ENCODE data around the gene PRDM15. TPM values are rescaled to one million over a fixed set of nuclear protein-coding genes. Genes with fewer than 3 reads are reported as not detected.
A peak's percentile ranks its signal among the peaks of the same experiment; 100 is the strongest.

The PRDM15 gene
- total RNA-seq, 8 experiments from 2014 or later = 2.9 to 9.9 (median 4.7) TPM

DNA sequence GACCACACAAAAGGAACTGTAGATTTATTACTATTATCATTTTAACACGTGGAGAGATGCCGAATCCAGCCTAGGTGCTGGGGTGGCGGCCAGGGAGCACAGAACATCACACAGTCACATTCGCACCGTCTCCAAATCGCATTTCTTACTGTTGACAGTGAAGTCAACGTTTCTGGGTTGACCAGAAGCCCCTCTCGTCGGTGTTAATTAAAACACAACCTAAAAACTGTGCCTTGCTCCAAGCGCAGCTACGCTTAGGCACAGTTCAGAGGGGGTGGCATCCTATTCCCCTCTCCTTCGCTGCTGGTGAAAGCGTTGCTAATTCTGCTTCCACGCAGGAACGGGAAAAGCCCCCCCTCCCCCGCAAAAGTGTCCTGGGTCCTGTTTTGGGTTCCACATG is 116.4 kb downstream of the PRDM15 start:
- Histone ChIP-seq H3K4me3 (no peak overlapping the region), H3K27ac (no peak overlapping the region), H3K4me1 (replicated peaks in 1 of 2) (peaks cover 24 to 42% of the 10 kb centered on the region in 2 donors)
- 9 to 100% (median 54%) methylated on average over 1 to 16 of the region's 16 CpGs; no CpG with 5 or more reads in 2 of the 10 experiments for WGBS, 10 experiments
- no peak for ATAC-seq (replicated peaks in 6 of 8)
- in situ Hi-C loops (cut with MboI; ENCODE audit: low pct_unique_long_range_greater_than_20kb in 2 of 9, low sequenced_read_pairs in 9 of 9, unreplicated experiment in 9 of 9) = no loop called here

DNA sequence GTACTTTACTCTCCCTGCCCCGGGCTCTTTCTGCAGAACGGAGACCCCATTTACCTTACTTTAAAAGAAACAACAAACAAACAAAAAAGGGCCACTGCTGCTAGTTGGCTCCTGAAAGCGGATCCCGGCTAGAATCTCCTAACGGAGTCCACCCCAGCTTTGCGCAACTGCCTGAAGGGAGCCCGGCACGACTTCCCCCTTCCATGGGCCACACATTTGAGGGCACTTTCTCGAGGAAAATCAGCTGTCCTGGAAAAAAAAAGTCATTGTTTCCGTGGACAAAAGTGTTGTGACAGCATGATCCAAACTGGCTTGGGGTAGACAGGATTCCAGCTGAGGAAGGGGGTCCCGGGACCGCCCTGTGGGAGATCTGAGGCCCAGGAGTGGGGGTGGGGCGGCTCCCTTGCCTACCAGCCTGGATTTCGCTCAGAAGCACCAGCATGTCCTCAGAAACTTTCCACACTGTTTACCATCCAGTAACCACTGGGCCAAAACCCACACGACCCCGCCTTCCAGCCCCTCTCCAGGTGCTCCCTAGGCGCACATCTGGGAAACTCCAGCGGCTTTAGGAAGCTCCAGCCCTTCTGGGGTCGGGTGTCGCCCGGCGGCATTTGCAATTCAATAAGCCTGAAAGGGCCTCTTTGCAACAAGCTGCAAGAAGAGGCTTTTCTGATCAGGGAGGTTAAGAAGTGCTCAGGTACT is 117.1 kb downstream of the PRDM15 start:
- in situ Hi-C loops (cut with MboI; ENCODE audit: low pct_unique_long_range_greater_than_20kb in 2 of 9, low sequenced_read_pairs in 9 of 9, unreplicated experiment in 9 of 9) = no loop called here
- ATAC-seq (replicated peaks in 6 of 8) = peak in 7 of 8 experiments; percentile 3 to 51 (median 12)
- peaks cover 24 to 42% of the 10 kb centered on the region in 2 donors for H3K4me1 ChIP-seq (replicated peaks in 1 of 2)
- WGBS, 10 experiments = 0 to 40% (median 20%) methylated on average over 2 to 12 of the region's 22 CpGs; no CpG with 5 or more reads in 3 of the 10 experiments
- H3K27ac ChIP-seq = no peak overlapping the region
- H3K4me3 ChIP-seq = peak overlapping the region in 1 of 5 donors; percentile 0

DNA sequence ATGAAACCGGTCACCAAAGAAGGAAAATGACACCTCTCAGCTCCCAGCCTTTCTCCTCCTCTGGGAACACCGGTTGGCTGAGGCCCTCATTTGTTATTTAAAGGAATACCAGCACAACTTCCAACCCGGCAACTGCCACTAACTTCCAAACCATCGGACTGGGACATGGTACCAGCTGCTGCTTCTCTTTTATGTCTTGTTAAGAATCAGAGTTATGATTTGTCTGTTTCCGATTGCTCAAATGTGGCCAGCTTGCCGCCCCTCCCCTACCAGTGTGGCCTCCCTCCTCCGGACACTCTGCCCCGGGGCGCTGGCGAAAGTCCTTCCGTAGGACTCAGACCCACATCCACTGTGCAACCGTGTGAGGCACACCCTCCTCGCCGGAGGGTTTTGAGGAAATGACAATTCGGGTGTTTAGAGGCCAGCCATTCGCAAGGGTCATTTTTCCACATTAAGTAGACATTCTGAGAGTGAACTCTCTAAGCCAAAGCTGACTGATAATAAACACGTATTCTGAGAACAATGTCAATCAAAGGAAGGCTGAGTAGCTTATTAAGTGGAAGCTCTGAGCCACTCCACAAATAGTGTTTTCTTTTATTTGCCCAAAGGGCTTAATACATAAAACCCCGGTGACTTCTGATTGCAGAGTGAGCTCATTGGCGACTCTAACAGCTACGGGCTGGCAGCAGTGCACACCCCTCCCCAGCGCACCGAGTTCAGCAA is 117.8 kb downstream of the PRDM15 start:
- H3K4me1 ChIP-seq (replicated peaks in 1 of 2) = peaks cover 24 to 42% of the 10 kb centered on the region in 2 donors
- peak overlapping the region in 1 of 5 donors; percentile 0 for H3K4me3 ChIP-seq
- no peak overlapping the region for H3K27ac ChIP-seq
- in situ Hi-C loops (cut with MboI; ENCODE audit: low pct_unique_long_range_greater_than_20kb in 2 of 9, low sequenced_read_pairs in 9 of 9, unreplicated experiment in 9 of 9) = no loop called here
- WGBS, 10 experiments = 0 to 16% (median 7%) methylated on average over 3 to 18 of the region's 22 CpGs
- ATAC-seq (replicated peaks in 6 of 8) = peak; percentile 49 to 95 (median 66)

DNA sequence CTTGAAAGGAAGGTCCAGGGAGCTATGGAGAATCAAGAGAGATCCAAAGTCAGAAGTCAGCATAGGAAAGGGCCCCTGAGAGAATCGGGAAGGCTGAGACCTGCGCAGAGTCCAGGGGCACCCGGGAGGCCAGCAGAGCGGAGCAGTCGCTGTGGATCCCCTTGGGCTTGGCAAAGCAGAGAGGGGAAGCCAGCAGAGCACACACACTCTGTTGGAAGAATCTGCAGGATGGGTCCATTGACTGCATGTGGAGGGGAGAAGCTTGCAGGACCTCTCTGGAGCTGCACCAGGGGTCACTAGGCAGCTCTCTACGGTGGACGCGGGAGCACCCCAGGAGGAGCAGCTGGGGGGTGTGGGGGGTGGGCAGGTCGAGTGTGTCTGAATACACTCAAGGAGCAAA is 118.7 kb downstream of the PRDM15 start:
- whole genome bisulfite sequencing, 10 experiments = 60 to 100% (median 100%) methylated on average over 2 to 4 of the region's 9 CpGs; no CpG with 5 or more reads in 7 of the 10 experiments
- in situ Hi-C loops (cut with MboI; ENCODE audit: low pct_unique_long_range_greater_than_20kb in 2 of 9, low sequenced_read_pairs in 9 of 9, unreplicated experiment in 9 of 9) = no loop called here
- Histone ChIP-seq H3K4me1 (replicated peaks in 1 of 2) (peaks cover 24 to 41% of the 10 kb centered on the region in 2 donors), H3K4me3 (no peak overlapping the region), H3K27ac (no peak overlapping the region)
- ATAC-seq (replicated peaks in 6 of 8) = no peak

DNA sequence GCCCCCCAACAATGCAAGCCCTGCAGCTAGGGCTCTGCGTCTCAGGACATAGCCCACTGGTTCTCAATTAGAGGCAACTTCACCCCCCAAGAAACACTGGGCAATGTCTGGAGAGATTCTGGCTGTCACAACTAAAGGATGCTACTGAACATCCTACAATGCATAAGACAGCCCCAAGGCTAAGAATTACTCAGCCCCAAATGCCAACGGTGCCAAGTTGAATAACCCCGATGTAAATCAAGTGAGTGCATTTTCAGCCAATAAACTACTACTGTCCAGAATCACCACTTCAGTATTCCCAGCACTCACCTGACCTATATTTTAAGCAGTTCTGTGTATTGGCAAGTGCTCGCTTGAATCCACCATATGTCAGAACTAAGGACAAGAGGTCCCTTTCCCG is 119.2 kb downstream of the PRDM15 start:
- Histone ChIP-seq H3K4me1 (replicated peaks in 1 of 2) (peaks cover 24 to 39% of the 10 kb centered on the region in 2 donors), H3K27ac (no peak overlapping the region), H3K4me3 (no peak overlapping the region)
- in situ Hi-C loops (cut with MboI; ENCODE audit: low pct_unique_long_range_greater_than_20kb in 2 of 9, low sequenced_read_pairs in 9 of 9, unreplicated experiment in 9 of 9) = no loop called here
- 28 to 100% (median 90%) methylated on average over 1 to 3 of the region's 5 CpGs; no CpG with 5 or more reads in 1 of the 10 experiments for WGBS, 10 experiments
- ATAC-seq (replicated peaks in 6 of 8) = no peak

DNA sequence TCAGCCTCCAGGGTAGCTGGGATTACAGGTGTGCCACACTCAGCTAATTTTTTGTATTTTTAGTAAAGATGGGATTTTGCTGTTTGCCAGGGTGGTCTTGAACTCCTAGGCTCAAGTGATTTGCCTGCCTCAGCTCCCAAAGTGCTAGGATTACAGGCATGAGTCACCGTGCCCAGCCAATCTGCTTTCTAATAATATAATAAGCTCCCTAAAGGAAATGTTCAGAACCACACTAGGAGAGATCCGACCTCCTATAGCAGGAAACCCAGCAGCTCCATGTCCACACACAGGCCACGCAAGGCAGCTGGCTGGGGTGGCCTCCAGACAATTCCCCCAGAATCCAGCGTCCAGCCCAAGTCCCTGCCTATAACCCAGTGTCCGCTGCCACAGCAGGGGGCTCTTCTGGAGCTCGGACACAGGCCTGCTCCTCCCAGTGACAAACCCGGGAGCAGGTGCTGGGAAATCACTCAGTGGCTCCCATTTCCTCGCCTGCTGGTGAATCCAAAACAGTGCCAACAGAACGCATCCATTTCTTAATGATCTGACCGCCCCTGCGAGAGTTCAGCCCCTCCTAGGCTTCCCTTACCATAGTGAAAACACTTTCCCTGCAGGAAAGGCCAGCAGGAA is 119.8 kb downstream of the PRDM15 start:
- H3K27ac ChIP-seq = no peak overlapping the region
- peaks cover 24 to 44% of the 10 kb centered on the region in 2 donors for H3K4me1 ChIP-seq (replicated peaks in 1 of 2)
- no peak for ATAC-seq (replicated peaks in 6 of 8)
- H3K4me3 ChIP-seq = no peak overlapping the region
- in situ Hi-C loops (cut with MboI; ENCODE audit: low pct_unique_long_range_greater_than_20kb in 2 of 9, low sequenced_read_pairs in 9 of 9, unreplicated experiment in 9 of 9) = no loop called here
- WGBS, 10 experiments = 56 to 100% (median 80%) methylated on average over 1 to 8 of the region's 11 CpGs; no CpG with 5 or more reads in 4 of the 10 experiments

DNA sequence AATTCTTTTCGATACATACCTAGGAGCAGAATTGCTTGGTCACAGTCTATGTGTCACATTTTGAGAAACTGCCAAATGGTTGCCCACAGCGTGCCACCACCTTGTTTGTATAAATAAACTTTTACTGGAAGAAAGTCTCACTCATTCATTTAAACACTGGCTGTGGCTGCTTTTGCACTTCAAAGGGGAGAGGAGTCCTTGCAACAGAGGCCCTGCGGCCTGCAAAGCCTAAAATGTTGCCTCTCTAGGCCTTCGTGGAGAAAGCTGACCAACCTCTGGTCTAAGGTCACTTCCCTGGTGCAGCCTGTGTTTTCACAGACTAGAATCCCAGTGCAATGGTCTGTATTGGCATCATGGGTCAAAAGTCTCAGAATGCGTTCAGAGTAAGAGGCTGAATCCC is 120.6 kb downstream of the PRDM15 start:
- H3K27ac ChIP-seq = no peak overlapping the region
- in situ Hi-C loops (cut with MboI; ENCODE audit: low pct_unique_long_range_greater_than_20kb in 2 of 9, low sequenced_read_pairs in 9 of 9, unreplicated experiment in 9 of 9) = no loop called here
- WGBS, 10 experiments = 59 to 100% (median 69%) methylated on average over 1 to 5 of the region's 5 CpGs; no CpG with 5 or more reads in 2 of the 10 experiments
- H3K4me1 ChIP-seq (replicated peaks in 1 of 2) = peaks cover 25 to 46% of the 10 kb centered on the region in 2 donors
- no peak overlapping the region for H3K4me3 ChIP-seq
- ATAC-seq (replicated peaks in 6 of 8) = no peak

DNA sequence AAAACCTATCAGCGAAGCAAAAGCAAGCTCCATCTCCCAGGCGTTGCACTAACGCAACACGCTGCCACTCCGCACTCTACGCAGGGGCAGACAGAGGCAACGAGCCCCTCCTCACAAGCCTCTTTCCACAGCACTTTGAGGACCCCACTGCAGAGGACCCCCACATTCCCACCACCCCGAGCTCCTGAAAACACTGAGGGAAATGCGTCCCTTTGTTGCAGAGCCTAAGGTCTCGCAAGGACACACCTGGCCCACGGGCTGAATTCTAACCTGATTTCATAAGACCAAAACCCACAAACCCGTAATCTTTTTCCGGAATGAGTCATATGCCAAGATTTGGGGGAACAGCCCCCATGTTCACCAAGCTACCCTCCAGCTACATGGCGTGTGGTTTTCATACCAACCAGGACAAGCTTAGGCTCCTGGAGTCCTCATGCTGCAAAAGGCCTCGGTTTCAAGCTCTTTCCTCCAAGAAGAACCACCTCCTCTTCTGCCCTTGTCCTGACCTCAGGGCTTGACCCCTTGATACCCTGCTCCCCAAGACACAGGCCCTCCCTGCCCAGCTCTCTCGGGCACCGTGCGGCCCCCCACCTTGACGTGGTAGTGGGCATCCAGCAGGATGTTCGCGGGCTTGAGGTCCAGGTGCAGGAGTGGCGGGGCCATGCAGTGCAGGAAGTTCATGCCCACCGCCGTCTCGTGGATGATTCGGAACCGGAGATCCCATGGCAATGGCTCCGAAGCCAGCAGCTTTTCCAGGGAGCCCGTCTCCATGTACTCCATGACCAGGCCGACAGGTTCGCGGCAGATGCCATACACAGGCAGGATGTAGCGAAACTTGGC is 123.0 kb downstream of the PRDM15 start:
- in situ Hi-C loops (cut with MboI; ENCODE audit: low pct_unique_long_range_greater_than_20kb in 2 of 9, low sequenced_read_pairs in 9 of 9, unreplicated experiment in 9 of 9) = no loop called here
- 70 to 100% (median 90%) methylated on average over 1 to 10 of the region's 33 CpGs; no CpG with 5 or more reads in 3 of the 10 experiments for WGBS, 10 experiments
- H3K4me1 ChIP-seq (replicated peaks in 1 of 2) = peaks cover 16 to 46% of the 10 kb centered on the region in 2 donors
- no peak overlapping the region for H3K4me3 ChIP-seq
- H3K27ac ChIP-seq = no peak overlapping the region
- ATAC-seq (replicated peaks in 6 of 8) = no peak

DNA sequence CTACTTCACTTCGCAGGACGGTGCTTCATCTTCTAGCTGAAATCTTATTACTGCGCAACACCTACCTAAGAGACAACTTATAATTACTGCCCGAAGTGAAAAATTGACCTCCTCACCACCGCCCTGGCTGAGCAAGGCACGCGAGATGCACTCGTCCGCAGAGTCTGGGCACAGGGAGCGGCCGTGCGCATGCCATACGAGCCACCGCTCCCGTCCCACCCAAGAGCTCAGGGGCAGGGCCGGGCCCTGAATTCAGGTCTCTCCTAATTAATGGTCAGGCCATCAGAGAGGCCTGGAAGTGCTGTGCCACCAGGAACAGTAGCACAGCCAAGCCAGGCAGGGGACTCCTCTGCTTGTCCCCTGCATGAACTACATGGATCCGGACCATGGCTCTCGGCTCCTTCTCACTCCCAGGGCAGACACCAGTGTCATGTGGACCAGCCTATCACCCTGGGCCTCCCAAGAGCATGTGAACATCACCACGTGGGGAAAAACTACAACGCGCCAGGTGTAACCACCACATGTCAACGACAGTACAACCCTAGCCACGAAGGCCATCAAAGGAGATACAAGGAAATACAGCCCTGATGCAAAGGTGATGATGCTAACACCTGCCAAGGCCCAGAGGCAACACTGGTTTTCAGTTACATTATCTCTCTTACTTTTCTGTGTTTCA is 123.7 kb downstream of the PRDM15 start:
- no peak overlapping the region for H3K27ac ChIP-seq
- WGBS, 10 experiments = 30 to 100% (median 82%) methylated on average over 2 to 15 of the region's 23 CpGs
- ATAC-seq (replicated peaks in 6 of 8) = no peak
- no peak overlapping the region for H3K4me3 ChIP-seq
- H3K4me1 ChIP-seq (replicated peaks in 1 of 2) = peaks cover 16 to 40% of the 10 kb centered on the region in 2 donors
- in situ Hi-C loops (cut with MboI; ENCODE audit: low pct_unique_long_range_greater_than_20kb in 2 of 9, low sequenced_read_pairs in 9 of 9, unreplicated experiment in 9 of 9) = no loop called here

DNA sequence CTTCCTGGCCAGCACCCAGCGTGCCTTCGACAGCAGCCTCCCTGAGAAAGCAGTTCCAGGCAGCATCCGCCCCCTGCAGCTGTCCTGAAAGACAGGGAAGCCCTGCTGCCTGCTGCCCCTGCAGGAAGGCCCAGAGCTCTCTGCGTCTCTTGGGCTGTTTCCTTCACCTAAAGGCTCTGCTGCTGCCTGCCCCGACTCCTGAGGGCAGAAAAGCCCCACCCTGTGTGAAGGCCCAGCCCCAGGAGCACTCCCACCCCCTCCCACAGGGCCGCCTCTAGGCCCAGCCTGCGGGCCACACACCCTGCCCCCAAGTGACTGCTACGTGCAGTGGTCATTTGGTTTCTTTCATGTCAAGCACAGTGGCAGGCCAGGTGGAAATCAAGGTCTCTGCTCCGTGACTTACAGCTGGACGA is 124.7 kb downstream of the PRDM15 start:
- H3K27ac ChIP-seq = peak overlapping the region in 1 of 2 donors; percentile 40
- peak in 6 of 8 experiments; percentile 25 to 75 (median 52) for ATAC-seq (replicated peaks in 6 of 8)
- in situ Hi-C loops (cut with MboI; ENCODE audit: low pct_unique_long_range_greater_than_20kb in 2 of 9, low sequenced_read_pairs in 9 of 9, unreplicated experiment in 9 of 9) = no loop called here
- 60% methylated on average over 2 of the region's 10 CpGs; no CpG with 5 or more reads in 9 of the 10 experiments for WGBS, 10 experiments
- no peak overlapping the region for H3K4me3 ChIP-seq
- H3K4me1 ChIP-seq (replicated peaks in 1 of 2) = peaks cover 16 to 47% of the 10 kb centered on the region in 2 donors

DNA sequence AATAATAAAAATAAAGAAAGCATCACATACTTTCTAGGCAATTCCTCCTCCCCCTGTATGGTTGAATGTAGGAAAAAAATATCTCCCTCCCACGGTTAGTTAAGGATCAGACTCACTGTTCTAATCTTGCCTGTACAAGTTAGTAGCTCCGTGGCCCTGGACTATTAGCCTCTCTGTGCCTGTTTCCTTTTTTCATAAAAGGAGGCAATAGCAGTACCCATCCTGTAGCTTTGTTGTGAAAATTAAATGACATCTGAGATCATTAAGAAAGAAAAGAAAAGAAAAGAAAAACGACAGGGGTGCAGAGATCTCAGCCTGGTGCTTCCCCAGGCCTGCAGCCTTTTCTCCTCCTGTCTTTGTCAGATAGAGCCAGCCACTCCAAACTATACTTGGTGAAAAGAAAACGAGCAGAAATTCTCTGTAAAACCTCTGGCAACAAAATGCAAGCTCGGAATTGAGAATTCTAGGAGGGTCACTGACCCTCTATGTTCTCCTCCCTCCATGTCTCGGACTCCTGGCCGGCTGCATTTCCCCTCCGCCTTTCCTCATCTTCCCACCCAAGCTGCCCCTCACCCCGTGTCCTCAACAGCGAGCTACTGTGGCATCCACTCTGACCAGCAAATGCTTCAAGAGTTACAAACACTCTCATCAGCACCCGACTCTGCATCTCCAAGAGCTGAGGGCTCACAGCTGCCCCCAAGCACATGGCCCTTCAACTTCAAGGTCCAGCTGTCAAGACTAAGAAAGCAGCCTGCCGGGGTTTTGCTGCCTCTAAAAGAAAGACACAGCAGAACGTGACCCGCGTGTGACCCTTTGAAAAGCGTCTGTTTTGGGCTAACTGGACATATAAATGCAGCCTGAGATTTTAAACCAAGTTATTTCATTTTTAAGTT is 125.9 kb downstream of the PRDM15 start:
- WGBS, 10 experiments = 9 to 100% (median 26%) methylated on average over 2 to 14 of the region's 16 CpGs
- in situ Hi-C loops (cut with MboI; ENCODE audit: low pct_unique_long_range_greater_than_20kb in 2 of 9, low sequenced_read_pairs in 9 of 9, unreplicated experiment in 9 of 9) = no loop called here
- Histone ChIP-seq H3K4me1 (replicated peaks in 1 of 2) (peaks cover 16 to 47% of the 10 kb centered on the region in 2 donors), H3K27ac (peak overlapping the region in 1 of 2 donors; percentile 52), H3K4me3 (no peak overlapping the region)
- ATAC-seq (replicated peaks in 6 of 8) = peak in 2 of 8 experiments; percentile 17 to 37

Measured in motor neuron (in vitro differentiated cells).